Measurements from ENCODE around the gene KRTAP10-10.
A peak's percentile ranks its signal among the peaks of the same experiment; 100 is the strongest.
"Not testable (repeated sequence)": the region's sequence is repeated elsewhere in the genome, so short reads cannot be mapped to it uniquely, and the experiment has no call there.

KRTAP10-10 gene

DNA sequence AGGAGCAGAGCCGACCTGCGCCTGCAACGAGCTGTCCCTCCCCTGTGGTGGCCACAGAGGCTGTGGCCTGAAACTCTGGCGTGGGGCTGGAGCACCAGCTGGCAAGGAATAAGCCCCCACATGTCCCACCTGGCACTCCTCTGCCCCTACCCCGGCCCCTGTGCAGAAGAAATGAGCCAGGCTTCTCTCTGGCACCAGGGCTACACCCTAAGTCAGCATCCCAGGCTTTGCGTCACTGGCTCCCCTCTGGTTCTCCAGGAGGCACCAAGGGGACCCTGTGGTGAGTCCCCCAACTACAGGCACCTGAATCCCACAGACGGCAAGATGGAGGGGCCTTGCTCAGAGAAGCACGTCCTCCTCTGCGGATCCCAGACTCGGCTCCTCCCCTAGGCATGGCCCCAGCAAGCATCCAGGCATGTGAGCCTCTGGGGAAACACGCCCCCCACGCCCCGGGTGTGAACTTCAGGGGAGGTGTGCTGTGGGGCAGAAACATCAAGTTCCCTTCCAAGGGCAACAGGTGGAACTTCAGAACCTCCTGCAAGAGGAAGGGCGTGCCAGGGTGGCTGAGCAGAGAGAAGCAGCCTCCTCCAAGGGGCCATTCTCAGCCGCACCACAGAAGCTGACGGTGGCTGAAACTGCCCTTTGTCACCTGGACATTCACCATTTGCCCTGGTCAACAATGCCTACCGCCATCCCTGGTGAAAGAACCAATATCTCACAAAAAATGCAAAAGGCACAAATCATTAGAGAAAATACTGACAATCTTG is 33.9 kb upstream of the KRTAP10-10 start:
- DNase-seq, result no peak

DNA sequence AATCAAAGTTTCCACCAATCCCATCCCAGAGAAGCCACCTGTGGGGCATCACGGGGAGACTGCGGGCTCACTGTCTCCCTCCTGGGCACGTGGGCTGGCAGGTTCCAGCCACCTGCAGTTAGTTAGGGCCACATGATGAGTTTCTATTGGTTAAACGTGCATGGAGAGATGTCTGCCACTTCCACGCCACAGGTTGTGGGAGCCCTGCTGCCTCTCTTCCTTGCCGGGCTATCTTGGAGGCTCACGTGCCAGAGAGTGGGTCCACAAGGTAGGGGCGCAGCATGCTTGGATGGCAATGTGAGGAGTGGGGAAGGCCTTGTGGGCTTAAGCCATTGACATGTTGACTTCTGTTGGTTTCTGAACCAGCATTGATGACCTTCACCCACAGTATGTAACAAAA is 33.2 kb upstream of the KRTAP10-10 start:
- no peak for DNase-seq

DNA sequence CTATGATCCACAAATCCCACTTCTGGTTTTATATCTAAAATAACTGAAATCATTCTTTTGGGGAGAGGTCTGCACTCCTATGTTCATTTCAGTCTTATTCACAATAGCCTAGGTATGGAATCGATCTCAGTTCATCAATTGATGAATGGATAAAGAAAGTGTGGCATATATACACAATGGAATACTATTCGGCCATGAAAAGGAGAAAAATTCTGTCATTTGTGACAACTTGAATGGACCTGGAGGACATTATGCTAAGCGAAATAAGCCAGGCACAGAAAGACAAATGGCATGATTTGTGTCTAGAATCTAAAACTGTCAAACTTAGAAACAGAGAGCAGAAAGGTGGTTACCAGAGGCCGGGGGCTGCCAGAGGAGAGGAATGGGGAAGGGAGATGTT is 30.7 kb upstream of the KRTAP10-10 start:
- DNase-seq, result no peak

DNA sequence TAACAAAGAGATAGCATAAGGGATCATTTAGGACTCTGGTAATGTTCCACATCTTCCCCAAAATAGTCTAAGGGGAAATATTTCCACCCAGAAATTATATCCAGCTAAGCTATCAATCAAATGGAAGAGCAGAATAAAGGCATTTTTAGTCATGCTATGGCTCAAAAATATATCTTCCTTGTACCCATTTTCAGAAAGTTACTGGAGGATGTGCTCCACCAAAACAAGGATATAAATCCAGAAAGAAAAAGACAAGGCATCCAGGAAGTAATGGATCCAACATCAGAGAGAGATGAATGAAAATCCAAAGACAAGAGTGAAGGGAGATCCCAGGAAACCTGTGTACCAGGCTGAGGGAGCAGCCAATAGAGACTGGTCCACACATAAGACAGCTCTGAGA is 28.0 kb upstream of the KRTAP10-10 start:
- DNase-seq, result no peak

DNA sequence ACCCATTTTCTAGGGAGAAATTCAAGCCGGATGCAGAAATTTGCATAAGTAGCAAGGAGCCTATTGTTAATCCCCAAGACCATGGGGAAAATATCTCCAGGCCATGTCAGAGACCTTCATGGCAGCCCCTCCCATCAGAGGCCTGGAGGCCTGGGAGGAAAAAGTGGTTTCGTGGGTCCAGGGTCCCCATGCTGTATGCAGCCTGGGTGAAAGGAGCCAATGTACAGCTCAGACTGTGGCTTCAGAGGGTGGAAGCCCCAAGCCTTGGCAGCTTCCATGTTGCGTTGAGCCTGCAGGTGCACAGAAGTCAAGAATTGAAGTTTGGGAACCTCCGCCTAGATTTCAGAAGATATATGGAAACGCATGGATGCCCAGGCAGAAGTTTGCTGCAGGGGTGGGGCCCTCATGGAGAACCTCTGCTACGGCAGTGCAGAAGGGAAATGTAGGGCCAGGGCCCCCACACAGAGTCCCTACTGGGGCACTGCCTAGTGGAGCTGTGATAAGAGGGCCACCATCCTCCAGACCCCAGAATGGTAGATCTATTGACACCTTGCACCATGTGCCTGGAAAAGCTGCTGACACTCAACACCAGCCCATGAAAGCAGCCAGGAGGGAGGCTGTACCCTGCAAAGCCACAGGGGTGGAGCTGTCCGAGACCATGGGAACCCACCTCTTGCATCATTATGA is 26.9 kb upstream of the KRTAP10-10 start:
- not testable (repeated sequence) for DNase-seq

DNA sequence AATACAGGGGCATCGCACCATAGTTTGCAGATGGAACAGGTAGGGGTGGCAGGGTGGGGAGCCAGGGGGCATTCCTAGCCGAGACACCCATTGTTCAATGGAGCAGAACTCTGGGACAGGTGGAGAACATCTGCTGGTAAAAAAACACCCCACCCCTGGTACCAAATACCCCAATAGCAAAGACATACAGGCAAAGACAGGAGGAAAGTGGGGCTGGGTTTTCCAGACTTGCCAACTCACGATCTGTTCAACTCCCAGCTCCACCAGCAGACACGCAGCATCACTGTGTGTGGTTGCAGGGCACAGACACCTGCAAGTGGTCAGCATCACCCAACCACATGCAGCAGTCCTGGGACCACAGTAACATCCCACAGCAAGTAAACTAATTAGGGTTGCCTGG is 25.6 kb upstream of the KRTAP10-10 start:
- DNase-seq, result no peak

DNA sequence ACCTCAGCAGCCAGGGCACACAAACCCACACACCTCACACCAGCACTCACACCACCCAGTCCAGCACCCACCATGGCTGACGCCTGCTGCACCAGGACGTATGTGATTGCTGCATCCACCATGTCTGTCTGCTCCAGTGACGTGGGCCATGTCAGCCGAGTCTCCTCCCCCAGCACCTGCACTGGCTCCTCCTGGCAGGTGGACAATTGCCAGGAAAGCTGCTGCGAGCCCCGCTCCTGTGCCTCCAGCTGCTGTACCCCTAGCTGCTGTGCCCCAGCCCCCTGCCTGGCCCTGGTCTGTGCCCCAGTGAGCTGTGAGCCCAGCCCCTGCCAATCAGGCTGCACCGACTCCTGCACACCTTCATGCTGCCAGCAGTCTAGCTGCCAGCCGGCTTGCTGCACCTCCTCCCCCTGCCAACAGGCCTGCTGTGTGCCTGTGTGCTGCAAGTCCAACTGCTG is 25.1 kb upstream of the KRTAP10-10 start, which contains the start of gene KRTAP10-8:
Gene KRTAP10-8, plus strand, starts transcription at position 51 of the 458 bp plus-strand sequence. Its CDS starts 22 bp downstream, at position 73.
- DNase-seq, result no peak

DNA sequence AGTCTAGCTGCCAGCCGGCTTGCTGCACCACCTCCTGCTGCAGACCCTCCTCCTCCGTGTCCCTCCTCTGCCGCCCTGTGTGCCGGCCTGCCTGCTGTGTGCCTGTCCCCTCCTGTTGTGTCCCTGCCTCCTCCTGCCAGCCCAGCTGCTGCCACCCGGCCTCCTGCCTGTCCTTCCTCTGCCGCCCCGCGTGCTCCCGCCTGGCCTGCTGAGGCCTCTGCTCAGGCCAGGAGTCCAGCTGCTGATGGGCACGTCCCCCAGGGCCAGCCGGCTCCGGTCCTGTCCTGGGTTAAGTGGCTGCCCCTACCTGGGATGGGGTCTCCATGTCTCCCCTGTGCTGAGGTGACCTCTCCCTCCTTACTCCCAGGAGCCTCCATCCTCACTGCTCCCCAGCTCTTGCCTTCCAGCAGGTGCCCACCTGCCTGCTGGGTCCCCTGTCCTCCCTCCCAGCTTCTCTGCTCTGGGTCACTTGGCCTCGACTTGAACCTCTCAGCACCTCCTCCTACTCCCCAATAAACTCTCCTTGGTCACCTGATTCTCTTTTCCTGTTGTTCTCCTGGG is 24.4 kb upstream of the KRTAP10-10 start:
- no peak for DNase-seq

DNA sequence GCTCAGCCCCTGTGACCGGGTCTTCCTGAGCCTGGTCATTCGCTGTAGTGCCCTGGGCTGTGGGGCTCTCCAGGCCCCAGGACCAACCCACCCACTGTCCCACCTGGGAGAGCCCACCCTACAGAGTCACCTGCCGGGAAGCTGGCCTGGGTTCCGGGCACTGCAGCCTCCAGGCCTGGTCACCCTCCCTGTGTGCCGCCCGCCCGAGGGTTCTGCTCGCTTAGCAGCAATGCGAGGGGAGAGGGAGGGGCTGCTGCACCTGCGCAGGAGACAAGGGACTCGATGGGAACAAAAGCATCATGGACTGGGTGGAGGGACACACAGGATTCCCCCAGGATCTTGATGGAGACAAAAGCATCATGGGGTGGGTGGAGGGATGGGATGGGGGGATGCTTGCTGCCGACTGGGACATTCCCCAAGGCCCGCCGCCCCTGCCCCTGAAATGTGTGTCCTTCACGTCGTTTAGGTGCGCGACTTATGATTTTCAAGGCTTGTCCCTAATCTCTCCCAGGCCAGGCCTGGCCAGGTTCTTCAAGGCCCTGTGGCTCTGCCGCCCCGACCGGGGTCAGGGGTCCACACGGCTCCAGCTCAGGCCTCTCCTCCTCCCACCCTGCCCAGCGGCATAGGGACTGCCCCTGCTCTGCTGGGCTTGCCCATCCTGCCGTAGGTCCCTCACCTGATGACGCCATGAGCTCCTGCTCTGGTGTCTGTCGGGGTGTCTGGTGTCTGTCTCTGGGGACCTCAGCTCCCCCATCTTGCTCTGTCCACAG is 23.6 kb upstream of the KRTAP10-10 start:
- DNase-seq, result no peak

DNA sequence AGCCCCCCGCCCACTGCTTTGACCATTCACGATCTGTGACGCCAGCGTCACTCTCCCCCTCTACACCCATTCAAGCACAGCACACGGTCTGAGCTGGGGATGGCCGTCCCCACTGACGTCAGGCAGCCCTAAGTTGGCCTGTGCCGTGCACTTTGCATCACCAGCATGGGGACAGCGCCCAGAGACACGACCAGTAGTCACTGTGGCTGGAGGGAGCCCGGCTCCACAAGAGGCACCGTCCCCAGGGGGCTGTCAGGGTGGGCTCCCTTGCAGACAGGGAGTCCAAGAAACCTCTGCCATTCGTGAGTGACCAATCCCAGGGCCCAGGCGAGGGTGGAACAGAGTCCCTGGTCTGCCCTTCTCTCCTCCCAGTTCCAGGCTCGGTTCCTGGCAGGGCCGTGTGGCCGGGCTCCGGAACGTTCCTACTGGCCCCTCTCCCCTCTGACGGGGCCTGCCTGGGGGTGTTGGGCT is 23.0 kb upstream of the KRTAP10-10 start:
- DNase-seq, result no peak

DNA sequence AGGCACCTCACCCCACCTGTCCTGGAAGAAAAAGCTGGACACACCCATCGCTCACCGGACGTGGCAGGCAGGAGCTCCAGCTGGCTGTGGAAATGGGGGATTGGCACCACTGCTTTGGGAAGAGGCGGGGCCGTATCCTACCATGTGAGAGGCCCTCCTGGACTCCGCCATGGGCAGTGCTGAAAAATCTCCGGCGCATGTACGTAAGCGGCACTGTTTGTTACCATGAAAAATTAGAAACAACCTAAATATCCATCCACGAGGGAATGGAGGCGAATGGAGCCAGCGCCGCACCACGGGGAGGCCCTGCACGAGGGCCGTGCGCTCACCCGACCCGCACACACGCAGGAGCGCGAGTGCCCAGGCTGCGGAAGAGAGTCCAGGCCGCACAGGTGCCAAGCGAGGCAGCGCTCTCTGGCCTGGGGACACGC is 22.2 kb upstream of the KRTAP10-10 start:
- no peak for DNase-seq

DNA sequence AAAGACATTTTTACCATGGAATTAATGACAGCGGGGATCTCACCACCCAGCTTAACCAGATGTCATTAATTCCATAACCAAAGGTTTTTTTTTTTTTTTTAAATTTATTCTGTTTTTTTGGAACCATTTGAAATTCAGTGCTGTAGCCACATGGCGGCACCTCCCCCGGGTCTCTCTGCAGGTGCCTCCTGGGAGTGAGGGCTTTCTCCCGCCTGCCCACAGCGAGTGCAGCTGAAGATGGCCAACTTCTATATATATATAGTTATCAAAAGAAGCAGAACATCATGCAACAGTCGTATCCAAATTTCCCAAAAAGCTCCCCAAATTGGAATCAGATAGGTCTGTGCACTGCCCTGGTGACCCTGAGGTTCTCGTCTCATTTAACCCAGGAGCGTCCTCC is 21.7 kb upstream of the KRTAP10-10 start:
- DNase-seq, result no peak

DNA sequence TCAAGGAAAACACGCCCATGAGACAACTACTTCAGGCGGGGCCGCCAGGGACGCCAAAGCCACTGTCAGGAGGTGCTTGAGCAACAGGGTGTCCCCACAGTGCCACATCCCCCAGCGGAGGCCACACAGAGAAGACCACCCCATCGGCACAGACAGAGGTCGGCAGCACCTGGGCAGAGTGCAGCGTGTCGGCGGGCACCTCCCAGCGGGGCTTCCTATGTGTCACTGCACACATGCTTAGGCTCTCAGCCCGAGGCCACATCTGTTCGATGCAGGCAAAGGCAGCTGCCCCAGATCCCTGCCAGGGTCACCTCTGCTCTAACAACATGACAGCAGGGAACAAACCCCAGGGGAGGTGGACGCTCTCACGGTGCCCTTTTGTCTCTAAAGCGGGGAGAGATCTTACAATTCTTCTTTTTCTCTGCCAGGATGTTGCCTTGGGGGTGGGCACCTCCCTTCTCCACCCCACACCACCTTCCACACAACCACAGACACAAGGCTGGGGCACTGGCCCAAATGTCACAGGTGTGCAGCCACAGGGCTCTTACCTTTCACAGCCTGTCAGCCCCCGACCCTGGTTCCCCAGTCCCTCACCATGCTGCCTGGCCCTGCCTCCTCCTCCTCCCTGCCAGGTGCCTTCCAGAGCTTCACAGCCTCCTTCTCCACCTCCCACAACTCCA is 21.1 kb upstream of the KRTAP10-10 start:
- no peak for DNase-seq

DNA sequence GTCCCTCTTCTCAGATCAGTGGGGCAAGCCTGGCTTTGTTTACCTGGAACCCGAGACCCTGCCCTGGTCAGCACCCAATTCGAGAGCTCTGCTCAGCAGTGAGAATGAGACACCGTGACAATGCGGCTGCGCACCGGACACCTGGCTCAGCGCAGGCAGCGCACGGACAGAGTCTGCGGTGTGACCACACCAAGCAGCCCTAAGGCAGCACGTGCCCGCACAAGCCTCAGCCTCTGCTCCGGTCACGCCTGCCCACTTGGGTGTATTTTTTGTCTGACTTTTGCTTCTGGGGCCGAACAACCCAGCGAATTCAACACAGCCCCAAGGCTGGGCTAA is 20.6 kb upstream of the KRTAP10-10 start:
- no peak for DNase-seq

DNA sequence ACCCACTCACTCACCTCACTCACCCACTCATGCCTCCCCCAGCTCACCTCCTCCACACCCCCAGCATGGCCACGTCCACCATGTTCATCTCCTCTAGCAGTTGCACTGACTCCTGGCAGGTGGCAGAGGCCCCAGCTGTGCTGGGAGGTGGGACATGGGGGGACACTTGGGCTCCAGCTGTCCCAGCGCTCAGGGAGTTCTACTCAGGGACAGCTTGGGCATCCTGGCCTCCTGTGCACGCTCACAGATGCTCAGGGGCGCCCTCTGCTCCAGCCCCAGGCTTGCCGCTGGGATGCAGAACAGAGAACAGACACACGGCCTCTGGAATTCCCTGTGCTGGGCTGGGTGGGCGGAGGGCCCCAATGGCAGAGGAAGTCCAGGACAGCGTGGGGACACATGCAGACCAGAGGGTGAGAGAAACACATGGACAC is 20.1 kb upstream of the KRTAP10-10 start:
- DNase-seq, result no peak

DNA sequence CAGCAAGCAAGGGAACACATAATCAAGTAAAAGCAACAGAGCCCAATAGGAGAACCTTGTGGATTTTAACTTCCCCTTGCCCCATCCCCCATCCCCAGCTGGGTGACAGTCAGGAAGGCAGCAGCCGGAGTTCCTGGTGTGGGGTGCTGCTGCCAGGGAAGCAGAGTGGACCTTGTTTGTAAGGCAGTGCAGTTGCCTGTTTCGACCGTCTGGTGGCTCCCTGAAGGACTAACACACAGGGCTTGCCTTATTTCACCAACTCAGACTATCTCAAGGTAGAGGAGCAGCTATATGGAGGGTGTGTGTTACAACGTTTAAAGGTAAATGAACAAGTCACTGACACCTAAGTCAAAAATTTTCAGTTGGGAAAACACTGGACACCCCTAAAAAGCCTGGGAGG is 18.7 kb upstream of the KRTAP10-10 start:
- DNase-seq, result no peak

DNA sequence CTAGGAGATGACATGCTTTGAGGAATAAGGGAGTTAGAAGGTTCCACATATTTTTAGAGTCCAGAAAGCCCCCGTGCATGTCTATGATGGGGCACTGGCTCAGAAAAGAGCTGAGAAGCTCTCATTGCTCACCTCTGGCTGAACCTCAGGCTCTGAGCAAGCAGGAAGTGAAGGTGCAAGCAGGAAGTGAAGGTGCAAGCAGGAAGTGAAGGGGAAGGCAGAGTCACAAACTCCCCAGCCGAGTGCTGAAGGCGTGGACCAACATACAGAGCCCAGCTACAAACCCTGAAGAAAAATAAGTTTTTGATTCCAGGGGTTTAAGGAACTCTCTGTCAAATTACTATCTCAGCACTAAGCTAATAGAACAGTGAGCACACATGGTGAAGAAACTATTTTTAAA is 18.2 kb upstream of the KRTAP10-10 start:
- DNase-seq, result peak; percentile 45

DNA sequence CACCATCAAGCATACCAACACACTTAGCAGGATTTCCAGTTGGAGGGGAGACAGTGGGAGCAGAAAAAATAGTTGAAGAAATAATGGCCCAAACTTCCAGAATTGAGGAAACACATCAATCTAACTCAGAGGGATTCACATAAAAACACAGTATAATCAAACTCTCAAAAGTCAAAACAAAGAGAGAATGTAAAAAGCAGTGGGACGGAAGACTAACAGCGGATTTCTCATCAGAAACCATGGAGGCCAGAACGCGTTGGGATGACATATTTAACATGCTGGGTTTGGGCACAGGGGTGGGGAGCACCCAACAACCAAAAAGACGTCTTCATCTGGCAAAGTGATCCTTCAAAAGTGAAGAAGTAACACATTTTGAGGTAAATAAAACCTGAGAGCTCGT is 17.3 kb upstream of the KRTAP10-10 start:
- DNase-seq, result no peak

DNA sequence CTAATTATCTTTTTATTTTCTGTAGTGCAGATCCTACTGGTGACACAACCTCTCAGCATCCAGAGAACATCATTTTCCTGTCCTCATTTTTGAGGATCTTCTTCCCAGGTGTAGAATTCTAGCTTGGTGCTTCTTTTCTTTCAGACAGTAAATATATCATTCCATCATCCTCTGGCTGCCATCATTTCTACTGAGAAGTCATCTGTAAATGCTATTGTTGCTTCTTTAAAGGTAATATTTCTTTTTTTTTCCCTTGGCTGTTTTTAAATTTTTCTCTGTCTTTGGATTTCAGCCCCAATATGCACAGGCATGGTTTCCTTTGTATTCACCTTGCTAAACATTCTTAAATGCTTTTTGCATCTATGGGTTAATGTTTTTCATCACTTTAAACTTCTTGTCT is 13.6 kb upstream of the KRTAP10-10 start:
- no peak for DNase-seq

DNA sequence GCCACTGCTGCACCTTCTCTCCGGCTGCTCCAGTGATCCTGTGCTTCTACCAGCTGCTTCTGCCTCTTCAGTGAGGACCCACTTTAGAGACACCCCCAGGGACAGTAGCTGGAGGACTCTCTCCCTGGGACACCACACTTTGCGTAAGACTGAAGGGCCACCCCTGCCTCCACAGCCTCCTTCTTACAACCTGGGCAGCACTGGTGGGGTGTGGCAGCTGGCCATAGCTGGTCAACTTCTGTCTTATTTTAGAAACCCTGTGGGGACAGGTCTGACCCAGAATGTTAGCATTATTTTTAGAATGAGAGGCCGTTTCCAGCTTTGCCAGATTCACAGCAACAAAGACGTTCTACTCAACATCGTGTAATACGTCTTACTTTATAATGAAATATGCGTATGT is 11.4 kb upstream of the KRTAP10-10 start:
- DNase-seq, result no peak

DNA sequence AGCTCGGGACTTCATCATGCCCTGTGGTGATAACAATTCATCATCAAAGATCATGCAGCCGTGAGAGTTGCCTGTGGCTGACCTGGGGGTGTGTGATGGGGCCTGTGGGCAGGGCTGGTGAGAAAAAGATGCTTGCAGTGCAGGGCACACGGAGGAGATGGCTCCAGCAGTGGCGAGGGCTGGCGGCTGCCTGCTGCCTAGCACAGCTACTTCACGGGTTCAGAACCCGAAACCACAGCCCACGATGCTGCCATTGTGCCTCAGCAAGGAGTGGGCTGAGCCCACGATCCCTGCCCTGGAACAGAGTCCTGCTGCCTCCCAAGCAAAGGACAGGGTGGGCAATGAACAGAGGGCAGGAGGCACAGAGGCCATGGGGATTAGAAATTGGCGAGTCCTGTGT is 10.9 kb upstream of the KRTAP10-10 start:
- DNase-seq, result no peak

DNA sequence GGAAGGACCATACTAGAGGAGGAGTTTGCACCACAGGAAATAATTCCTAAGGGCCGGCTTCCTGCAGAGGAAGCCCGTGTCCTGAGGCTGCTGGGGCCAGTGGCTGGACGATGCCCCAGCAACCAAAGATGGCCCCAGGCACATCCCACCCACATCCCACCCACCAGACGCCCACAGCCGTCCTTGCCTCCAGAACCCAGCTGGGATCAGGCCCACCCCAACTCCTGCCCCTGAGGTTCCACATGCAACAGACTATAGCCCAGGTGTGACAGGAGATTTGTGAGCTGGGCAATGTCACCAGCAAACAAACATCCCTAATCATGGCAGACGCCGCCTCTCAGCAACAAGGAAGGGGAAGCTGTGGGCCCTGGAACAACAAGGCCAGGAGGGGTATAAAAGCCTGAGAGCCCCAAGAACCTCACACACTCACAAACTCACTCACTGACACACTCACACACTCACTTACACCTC is 10.4 kb upstream of the KRTAP10-10 start, which contains the start of gene KRTAP10-9:
Gene KRTAP10-9, plus strand, starts transcription at position 421 of the 471 bp plus-strand sequence. CDS start 79 bp downstream, outside the sequence.
- no peak for DNase-seq
